PC-9 (cell line): ENCODE results near the gene UBE2G2.

Experiments used
- CTCF ChIP-seq: fragments of 200-600 bp; sonication (generic); conservative IDR thresholded peaks from 2 replicates; pipeline ENCODE4 v1.6.1; 2017; ENCODE audit warnings: mixed run types, antibody characterized with exemption, mild to moderate bottlenecking, moderate library complexity
- EZH2 ChIP-seq: fragments of 200-600 bp; sonication (generic); IDR thresholded peaks from 2 replicates; pipeline ENCODE4 v1.8.0; 2017; ENCODE audit warnings: antibody characterized with exemption, low read depth

- TF ChIP-seq CTCF (no peak), EZH2 (no peak)
These were observed 45.1 kb upstream of the UBE2G2 start for GRCh38 chr21:44846485-44847260.
